ENCODE data around the gene SKIC2. TPM values are rescaled to one million over a fixed set of nuclear protein-coding genes. Genes with fewer than 3 reads are reported as not detected.
A peak's percentile ranks its signal among the peaks of the same experiment; 100 is the strongest.

Gene SKIC2
- total RNA-seq, 4 donors from 2014 or later = 31.3 to 60.4 (median 49.3) TPM

GRCh38 chr6:31946370-31946885 is 12.5 kb upstream of the SKIC2 start:
- TF ChIP-seq CTCF (IDR thresholded peaks at IDR 0.05) = no peak
- no peak for TF ChIP-seq EP300 (IDR thresholded peaks at IDR 0.05)
- TF ChIP-seq POLR2A (IDR thresholded peaks at IDR 0.05) = no peak
- TF ChIP-seq POLR2AphosphoS5 (IDR thresholded peaks at IDR 0.05) = no peak
- H3K4me3 ChIP-seq = peak overlapping the region; percentile 19
- H3K36me3 ChIP-seq = peaks cover 9% of the 10 kb centered on the region
- H3K9me3 ChIP-seq = no peaks in the 10 kb centered on the region
- 82% methylated on average over 11 of the region's 11 CpGs for WGBS
- peaks cover 21% of the 10 kb centered on the region for H3K4me1 ChIP-seq
- peak overlapping the region; percentile 78 for H3K27ac ChIP-seq
- no peak for DNase-seq (ENCODE audit: low spot score in 2 of 2)
- no peaks in the 10 kb centered on the region for H3K27me3 ChIP-seq

DNA sequence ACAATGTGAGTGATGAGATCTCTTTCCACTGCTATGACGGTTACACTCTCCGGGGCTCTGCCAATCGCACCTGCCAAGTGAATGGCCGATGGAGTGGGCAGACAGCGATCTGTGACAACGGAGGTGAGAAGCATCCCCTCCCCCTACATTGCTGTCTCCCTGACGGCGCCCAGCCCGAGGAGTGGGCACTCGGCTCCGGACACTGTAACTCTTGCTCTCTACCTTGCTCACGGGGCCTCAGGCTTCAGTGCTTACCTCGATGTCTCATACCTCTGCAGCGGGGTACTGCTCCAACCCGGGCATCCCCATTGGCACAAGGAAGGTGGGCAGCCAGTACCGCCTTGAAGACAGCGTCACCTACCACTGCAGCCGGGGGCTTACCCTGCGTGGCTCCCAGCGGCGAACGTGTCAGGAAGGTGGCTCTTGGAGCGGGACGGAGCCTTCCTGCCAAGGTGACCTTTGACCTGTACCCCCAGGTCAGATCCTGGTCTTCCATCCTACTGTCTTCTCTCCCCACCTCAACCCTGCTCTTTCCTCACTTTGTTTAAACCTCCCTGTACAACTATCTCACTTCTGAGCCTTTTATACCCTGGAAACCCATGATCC is 11.8 kb upstream of the SKIC2 start:
- DNase-seq (ENCODE audit: low spot score in 2 of 2) = no peak
- peaks cover 17% of the 10 kb centered on the region for H3K36me3 ChIP-seq
- H3K4me1 ChIP-seq = peaks cover 21% of the 10 kb centered on the region
- TF ChIP-seq EP300 (IDR thresholded peaks at IDR 0.05) (no peak), POLR2AphosphoS5 (IDR thresholded peaks at IDR 0.05) (no peak), POLR2A (IDR thresholded peaks at IDR 0.05) (no peak), CTCF (IDR thresholded peaks at IDR 0.05) (no peak)
- 93% methylated on average over 24 of the region's 24 CpGs for WGBS
- no peaks in the 10 kb centered on the region for H3K27me3 ChIP-seq
- no peak overlapping the region for H3K4me3 ChIP-seq
- no peak overlapping the region for H3K27ac ChIP-seq
- H3K9me3 ChIP-seq = no peaks in the 10 kb centered on the region

DNA sequence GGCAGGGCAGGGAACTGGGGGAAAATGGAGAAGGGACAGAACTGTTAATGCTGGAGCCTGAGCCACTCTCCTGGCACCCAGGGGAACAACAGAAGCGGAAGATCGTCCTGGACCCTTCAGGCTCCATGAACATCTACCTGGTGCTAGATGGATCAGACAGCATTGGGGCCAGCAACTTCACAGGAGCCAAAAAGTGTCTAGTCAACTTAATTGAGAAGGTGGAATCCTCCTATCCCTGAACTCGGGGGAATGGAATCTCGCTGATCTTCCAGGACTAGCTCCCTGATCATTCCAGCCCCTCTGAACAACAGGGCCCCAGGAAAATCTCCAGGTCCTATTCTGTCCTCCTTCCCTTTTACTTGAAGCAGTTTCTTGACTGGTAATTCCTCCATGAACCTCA is 11.1 kb upstream of the SKIC2 start:
- H3K36me3 ChIP-seq = peaks cover 24% of the 10 kb centered on the region
- 86% methylated on average over 4 of the region's 4 CpGs for WGBS
- TF ChIP-seq POLR2A (IDR thresholded peaks at IDR 0.05) (no peak), CTCF (IDR thresholded peaks at IDR 0.05) (no peak), POLR2AphosphoS5 (IDR thresholded peaks at IDR 0.05) (no peak), EP300 (IDR thresholded peaks at IDR 0.05) (no peak)
- no peak for DNase-seq (ENCODE audit: low spot score in 2 of 2)
- no peaks in the 10 kb centered on the region for H3K27me3 ChIP-seq
- H3K27ac ChIP-seq = no peak overlapping the region
- no peaks in the 10 kb centered on the region for H3K9me3 ChIP-seq
- H3K4me1 ChIP-seq = peaks cover 21% of the 10 kb centered on the region
- no peak overlapping the region for H3K4me3 ChIP-seq

- Histone ChIP-seq H3K9me3 (no peaks in the 10 kb centered on the region), H3K27me3 (no peaks in the 10 kb centered on the region), H3K4me1 (peaks cover 21% of the 10 kb centered on the region), H3K27ac (no peak overlapping the region), H3K36me3 (peaks cover 28% of the 10 kb centered on the region), H3K4me3 (no peak overlapping the region)
- DNase-seq (ENCODE audit: low spot score in 2 of 2) = no peak
- 75% methylated on average over 5 of the region's 5 CpGs for WGBS
- no peak for TF ChIP-seq POLR2AphosphoS5 (IDR thresholded peaks at IDR 0.05)
- no peak for TF ChIP-seq EP300 (IDR thresholded peaks at IDR 0.05)
- TF ChIP-seq POLR2A (IDR thresholded peaks at IDR 0.05) = no peak
- no peak for TF ChIP-seq CTCF (IDR thresholded peaks at IDR 0.05)
These were observed 10.7 kb upstream of the SKIC2 start for GRCh38 chr6:31948306-31948705.

DNA sequence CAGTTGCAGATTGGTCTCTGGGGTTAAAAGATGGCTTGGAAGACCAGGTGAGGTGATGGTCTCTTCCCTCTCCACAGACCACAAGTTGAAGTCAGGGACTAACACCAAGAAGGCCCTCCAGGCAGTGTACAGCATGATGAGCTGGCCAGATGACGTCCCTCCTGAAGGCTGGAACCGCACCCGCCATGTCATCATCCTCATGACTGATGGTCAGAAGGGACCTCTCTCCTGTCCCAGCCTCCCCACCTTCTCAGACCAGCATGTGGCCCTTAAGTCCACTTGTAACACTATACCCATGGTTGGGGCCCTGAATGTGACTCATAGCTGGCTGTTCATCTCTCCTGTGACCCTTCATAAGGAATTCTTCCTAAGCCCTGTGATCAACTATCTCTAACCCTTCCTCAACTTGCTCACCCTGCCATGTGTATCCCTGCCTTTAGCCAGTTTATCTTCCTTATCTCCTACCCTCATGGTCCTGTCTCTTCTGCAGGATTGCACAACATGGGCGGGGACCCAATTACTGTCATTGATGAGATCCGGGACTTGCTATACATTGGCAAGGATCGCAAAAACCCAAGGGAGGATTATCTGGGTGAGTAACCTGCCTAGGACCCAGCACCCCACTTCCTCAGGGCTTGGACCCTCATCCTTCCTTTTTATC is 10.1 kb upstream of the SKIC2 start:
- Histone ChIP-seq H3K9me3 (no peaks in the 10 kb centered on the region), H3K36me3 (peaks cover 34% of the 10 kb centered on the region), H3K27me3 (no peaks in the 10 kb centered on the region), H3K4me1 (peaks cover 21% of the 10 kb centered on the region), H3K27ac (no peak overlapping the region), H3K4me3 (no peak overlapping the region)
- TF ChIP-seq CTCF (IDR thresholded peaks at IDR 0.05) (no peak), POLR2AphosphoS5 (IDR thresholded peaks at IDR 0.05) (no peak), POLR2A (IDR thresholded peaks at IDR 0.05) (no peak), EP300 (IDR thresholded peaks at IDR 0.05) (no peak)
- WGBS = 69% methylated on average over 6 of the region's 6 CpGs
- no peak for DNase-seq (ENCODE audit: low spot score in 2 of 2)
